ENCODE results near the gene UMOD.
"Not testable (repeated sequence)": the region's sequence is repeated elsewhere in the genome, so short reads cannot be mapped to it uniquely, and the experiment has no call there.

The UMOD gene

GRCh38 chr16:20320592-20320991, 31.9 kb downstream of the UMOD start:
- no peak for DNase-seq

- DNase-seq, result no peak
Observed at GRCh38 chr16:20320178-20320577, 32.3 kb downstream of the UMOD start.

DNA sequence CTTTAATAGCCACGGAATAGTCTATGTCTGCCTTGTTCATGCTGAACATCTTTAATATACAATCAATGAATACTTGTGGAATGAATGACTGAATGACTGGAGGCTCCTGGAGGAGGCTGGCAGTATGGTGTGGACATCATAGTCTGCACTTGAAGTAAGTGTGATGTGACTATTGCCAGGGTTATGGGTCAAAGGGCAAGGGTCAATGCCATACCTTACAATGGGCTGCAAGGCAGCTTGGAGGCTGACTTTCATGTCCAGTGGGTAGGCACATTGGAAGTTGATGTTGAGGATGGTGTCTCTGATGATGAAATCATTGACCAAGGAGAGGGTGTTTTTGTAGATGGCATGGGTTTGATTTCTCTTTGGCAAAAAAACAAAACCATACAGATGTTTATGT, 33.1 kb downstream of the UMOD start:
- no peak for DNase-seq

- DNase-seq, result no peak
Observed at GRCh38 chr16:20318437-20318836, 34.1 kb downstream of the UMOD start.

DNA sequence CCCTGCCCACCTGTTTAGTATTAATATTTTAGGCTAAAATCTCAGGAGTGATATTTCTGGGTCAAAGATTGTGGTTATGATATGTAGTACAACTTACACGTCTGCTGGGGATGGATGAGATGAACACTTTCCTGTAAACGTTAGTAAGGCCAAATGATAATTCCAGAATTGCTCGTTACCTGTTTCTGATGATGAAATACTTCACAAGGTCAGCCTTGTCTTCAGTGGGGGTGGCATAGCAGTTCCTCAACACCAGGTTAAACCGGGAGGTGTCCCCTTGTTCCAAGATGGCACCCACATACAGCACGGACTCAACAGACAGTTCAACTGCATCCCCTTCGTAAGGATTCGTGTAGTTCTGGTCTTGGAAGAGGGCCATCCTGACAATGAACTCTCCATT, 34.5 kb downstream of the UMOD start:
- no peak for DNase-seq

DNA sequence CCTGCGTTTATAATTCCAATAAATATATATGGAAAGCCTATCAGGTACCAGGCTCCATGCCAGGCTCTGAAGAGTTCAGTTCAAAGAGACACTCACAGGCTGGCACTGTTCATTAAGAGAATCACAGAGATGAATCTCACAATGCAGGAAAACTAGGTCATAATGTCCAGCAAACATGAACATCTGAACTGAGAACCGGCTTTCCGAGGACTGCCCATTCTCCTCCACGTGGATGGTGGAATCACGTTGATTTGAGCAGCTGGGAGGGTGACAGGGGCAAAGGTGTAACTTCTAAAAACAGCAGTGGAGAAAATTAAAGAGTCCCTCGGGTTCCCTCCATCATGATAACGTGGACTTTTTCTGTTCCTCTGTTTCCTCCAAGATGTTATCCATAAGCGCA, 35.4 kb downstream of the UMOD start:
- DNase-seq, result no peak

- DNase-seq, result no peak
Observed at GRCh38 chr16:20316715-20317114, 35.8 kb downstream of the UMOD start.

DNA sequence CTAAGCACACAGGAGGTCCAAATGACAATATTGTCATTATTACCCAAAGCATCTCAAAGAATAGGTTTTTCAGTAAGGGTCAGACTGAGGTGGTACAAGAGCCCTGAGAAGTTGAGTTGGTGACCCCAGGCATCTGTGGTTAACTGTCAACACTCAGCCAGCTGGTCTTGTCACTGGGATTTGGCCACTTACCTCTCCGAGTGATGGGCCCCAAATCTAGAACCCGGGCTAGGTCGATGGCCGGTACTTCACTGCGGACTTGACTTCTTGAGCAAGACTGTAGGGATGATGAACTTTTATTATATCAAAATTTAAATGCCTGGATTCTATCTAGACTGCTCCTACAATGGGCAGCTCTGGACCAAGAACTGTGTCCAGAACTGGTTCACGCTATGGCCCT, 36.8 kb downstream of the UMOD start:
- no peak for DNase-seq

- no peak for DNase-seq
Observed at GRCh38 chr16:20314575-20314974, 37.9 kb downstream of the UMOD start.

- no peak for DNase-seq
Observed at GRCh38 chr16:20313741-20314140, 38.8 kb downstream of the UMOD start.

GRCh38 chr16:20312536-20313095, 39.9 kb downstream of the UMOD start:
- not testable (repeated sequence) for DNase-seq

GRCh38 chr16:20311548-20311947, 41.0 kb downstream of the UMOD start:
- DNase-seq, result no peak

DNA sequence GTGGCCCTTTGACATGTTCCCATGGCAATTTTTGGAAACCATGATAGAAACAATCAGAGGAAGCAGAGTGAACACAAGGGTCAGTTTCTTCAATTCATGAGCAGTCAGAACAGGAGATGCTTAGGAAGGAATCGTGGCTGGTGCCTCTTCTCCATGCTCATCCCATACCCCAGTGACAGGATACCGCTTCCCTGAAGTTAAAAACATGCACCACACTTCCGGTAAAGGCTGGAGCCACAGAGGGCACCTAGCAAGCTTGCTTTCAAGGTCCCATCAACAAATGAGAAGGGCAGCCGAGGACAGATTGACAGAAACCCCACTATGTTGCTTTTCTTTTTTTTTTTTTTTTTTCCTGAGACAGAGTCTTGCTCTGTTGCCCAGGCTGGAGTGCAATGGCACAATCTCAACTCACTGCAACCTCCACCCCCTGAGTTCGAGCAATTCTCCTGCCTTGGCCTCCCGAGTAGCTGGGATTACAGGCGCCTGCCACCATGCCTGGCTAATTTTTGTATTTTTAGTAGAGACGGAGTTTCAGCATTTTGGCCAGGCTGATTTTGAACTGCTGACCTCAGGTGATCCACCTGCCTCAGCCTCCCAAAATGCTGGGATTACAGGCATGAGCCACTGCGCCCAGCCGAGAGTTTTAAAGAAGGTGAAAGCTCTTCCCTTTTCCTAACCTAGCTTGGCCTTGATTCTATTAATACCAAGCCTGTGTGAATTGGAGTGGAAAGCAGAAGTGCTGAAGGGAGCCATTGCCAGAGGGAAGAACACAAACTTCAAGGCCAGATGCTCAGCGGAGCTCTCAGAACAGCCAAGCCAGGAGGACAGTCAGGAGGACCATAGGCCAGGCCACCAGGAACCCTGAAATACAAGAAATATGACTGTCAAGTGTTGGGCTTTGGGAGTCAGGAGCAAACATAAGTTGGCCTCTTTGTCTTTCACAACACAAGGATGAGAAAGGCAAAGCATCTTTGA, 41.8 kb downstream of the UMOD start:
- no peak for DNase-seq

DNA sequence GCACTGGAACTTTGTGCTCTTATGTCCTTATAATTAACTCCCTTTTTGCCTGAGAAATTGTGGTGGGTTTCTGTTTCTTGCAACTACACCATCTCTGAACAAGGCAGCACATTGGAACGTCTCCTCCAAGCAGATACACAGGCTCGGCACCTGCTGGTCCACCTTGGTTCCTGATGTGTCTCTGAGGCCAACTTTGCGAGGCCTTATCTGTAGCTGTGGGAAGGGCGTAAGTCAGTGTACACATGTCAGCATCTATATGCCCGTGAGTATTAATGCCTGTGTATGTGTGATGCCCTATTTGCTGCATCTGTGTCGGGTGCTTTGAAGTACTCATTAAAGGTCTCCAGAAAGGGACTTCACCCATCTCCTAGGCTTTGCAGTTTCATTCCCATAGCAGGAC, 42.7 kb downstream of the UMOD start:
- DNase-seq, result no peak

GRCh38 chr16:20308801-20309590, 43.5 kb downstream of the UMOD start:
- no peak for DNase-seq

DNA sequence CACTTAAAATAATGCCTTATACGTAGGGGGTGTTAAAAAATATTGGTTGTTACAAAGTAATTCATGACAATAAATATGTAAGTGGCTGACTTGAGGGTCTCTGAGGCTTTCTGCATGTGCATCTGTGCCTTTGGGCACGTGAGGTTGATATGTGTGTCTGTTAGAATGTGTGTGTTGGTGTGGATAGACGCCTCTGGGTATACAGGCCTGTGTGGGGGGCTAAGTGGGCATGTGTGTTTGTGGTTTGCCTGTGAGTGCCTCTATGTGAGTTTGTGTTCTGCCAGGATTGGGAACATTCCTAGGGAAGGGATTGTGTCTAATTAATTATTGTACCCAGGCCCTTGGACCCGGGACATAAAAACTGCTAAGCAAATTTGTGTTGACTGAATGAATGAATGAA, 44.2 kb downstream of the UMOD start:
- DNase-seq, result no peak

GRCh38 chr16:20307791-20308190, 44.7 kb downstream of the UMOD start:
- DNase-seq, result no peak

DNA sequence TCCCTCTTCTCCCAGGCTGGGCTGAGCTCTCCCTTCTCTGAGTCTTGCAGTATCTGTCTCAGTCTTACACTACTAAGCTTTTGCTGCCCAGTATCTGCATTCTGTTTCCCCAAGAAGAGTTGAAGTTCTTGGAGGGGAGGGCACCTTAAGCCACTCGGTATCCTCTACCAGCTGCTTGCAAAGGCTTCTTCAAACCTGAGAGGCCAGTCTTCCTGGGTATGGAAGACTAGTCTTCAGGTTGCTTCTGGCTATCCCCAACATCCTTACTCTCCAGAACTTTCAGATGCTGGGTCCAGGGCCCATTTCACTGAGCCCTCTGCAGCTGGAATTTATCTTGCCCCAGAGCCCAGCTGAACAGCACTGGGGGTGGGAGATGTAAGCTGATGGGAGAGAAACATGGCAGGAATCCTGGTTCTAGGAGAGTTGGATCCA, 45.3 kb downstream of the UMOD start:
- no peak for DNase-seq

DNA sequence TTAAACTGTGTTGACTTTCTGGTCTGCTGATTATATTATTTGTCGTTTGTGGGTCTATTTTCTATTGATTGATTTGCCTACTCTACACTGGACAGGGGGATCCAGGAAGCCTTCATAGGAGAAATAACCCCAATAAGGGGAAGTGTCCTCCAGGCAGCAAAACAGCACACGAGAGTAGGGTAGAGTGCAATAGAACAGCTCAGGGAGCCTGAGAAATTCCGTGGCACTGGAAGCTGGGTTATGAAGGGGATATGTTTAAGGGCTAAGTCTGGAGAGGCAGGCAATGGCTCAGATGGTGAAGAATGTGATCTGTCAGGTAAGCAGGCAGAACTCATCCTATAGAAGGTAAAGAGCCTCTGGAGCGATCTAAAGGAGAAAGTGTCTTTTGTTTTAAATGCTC, 46.1 kb downstream of the UMOD start:
- DNase-seq, result no peak

GRCh38 chr16:20303012-20303411, 49.5 kb downstream of the UMOD start:
- DNase-seq, result no peak

- DNase-seq, result no peak
Observed at GRCh38 chr16:20302389-20302788, 50.1 kb downstream of the UMOD start.

DNA sequence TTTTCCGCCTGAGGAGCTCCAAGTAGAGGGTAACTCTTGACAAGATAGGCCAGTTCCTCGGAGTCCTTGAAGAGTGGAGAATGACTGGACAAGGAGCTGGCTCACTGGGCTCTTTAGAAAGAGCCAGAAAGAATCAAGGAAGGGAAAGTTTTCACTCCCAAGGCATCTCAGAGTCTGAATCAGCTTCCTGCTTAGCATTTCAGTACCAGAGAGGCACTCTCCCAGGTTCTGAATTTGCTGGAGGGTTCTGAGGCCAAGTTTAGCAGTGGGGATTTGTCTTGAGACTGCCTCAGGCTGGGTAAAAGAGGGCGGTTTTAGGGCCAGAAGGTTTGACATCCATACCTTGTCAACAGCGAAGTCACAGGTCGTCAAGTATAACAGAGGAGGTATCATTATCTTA, 50.7 kb downstream of the UMOD start:
- no peak for DNase-seq

DNA sequence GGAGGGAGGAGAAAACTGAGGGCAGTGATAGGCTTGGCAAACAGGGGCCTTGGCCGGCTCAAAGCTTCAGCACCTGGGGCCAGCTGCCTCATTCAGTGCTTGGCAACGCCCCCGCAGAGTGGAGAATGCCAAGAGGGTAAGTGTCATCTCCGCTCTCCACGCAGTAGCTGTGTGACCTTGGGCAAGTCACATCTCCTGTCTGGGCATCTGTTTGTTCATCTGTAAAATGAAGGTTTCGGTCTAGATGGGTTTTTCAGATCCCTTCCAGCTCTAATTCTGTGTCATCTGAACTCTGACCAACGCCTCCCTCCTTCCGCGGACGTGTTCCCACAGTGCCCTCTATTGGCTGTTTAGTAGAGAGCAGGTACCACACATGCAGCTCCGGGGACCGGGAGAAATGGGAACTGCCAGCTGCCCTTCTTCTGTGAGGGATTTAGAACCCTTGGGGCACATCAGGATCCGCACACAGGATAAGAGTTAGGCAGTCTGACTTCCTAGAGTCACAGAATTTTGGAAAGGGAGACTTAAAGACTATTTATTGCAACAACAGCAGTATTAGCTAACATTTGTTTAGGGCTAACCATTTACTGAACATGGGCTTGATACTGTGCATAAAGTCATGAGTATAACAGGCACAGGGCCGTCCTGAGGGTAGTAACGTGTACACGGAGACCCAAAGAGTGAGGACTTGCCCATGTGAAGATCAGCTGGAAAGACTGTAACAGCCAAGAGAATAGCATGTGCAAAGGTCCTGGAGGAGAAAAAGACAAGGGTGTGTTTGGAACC, 52.0 kb downstream of the UMOD start:
- peak; percentile 1 for DNase-seq

All from T-helper 9 cell (primary cell).